ENCODE results near the gene SLN.

SLN gene

DNA sequence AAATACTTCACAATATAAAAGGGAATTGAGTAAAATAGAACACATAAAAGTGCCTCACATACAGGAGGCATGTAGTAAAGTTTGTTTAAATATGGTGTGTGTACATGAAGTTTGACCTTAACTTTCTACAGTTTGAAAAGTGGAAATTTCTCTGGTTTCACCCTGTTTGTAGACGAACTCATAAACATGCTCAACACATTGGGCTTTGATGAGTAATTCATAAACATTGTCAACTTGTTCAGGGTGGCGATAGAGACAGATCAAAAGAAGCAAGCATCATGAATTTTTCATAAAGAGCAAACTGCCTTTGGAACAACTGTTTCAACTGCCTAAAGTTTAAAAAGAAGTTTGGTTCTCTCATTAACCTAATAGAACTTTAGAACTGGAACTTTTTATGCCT, 9.1 kb downstream of the SLN start:
- DNase-seq (ENCODE audit: low spot score) = no peak
- in situ Hi-C loops (cut with MboI; ENCODE audit: low pct_unique_long_range_greater_than_20kb, low sequenced_read_pairs, unreplicated experiment) = no loop called here
- TF ChIP-seq, protein P1, sequence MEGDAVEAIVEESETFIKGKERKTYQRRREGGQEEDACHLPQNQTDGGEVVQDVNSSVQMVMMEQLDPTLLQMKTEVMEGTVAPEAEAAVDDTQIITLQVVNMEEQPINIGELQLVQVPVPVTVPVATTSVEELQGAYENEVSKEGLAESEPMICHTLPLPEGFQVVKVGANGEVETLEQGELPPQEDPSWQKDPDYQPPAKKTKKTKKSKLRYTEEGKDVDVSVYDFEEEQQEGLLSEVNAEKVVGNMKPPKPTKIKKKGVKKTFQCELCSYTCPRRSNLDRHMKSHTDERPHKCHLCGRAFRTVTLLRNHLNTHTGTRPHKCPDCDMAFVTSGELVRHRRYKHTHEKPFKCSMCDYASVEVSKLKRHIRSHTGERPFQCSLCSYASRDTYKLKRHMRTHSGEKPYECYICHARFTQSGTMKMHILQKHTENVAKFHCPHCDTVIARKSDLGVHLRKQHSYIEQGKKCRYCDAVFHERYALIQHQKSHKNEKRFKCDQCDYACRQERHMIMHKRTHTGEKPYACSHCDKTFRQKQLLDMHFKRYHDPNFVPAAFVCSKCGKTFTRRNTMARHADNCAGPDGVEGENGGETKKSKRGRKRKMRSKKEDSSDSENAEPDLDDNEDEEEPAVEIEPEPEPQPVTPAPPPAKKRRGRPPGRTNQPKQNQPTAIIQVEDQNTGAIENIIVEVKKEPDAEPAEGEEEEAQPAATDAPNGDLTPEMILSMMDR (IDR thresholded peaks at IDR 0.05; ENCODE audit: extremely low read depth, insufficient read depth, missing control alignments) = no peak

DNA sequence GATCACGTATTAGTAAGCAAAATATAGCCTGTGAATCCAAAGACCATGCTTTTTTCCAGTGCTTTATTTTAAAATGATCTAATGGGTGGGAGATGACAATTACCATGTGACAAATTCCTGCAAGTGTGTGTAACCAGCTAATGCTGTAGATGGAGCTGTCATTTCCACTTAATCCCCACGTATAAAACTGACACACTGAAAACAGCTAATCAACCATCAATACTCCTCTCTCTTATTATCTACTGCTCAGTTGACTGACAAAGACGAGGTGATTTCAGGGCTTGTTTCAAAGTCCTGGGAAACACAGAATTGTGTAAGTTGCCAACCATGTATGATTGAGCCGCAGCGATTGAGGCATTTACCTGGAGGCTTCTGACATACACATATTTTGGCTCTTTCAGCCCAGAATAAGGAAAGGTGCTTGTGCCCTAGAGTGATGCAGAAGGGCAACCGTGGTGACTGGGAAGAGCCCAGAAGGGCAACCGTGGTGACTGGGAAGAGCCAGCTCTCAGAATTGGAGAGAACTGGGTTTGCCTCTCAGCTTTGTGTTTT, 9.7 kb downstream of the SLN start:
- DNase-seq (ENCODE audit: low spot score) = no peak
- in situ Hi-C loops (cut with MboI; ENCODE audit: low pct_unique_long_range_greater_than_20kb, low sequenced_read_pairs, unreplicated experiment) = no loop called here
- TF ChIP-seq, protein P1 (IDR thresholded peaks at IDR 0.05; ENCODE audit: extremely low read depth, insufficient read depth, missing control alignments) = no peak

DNA sequence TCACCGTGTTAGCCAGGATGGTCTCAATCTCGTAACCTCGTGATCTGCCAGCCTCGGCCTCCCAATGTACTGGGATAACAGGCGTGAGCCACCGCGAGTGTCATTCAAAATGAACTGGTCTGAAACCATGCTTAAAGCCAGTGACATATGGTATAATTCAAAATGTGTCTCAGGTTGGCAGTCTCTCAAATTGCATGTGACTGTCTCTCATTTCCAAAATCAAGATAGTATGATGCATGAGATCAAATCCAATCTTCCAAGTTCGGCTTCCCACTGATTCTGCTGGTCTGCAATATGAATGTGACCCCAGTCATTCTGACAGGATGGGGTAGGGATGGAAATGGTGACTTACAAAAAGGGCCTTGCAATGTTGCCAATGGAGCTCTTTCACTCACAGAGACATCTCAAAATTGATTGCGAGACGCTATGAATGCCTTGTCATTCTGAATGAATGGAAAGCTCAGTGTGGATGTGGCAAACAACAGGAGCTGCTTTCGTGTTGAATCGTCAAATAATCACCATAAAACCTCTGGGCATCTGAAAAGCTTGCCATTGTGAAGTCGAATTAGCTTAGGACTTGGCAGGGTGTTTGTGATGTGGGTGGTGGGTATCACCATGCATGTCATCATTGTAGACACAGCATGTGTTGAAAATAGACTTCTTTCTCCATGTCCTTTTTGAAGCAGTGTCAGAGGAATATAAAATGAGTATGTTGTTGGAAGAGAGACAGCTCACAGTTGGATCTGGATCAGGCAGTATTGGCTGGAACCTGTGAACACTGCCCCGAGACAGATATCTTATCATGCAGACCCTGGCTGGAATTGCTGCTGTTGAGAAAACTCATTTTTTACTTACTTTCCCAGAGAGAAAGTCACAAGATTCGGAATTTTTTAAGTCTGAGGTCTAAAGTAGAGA, 12.2 kb downstream of the SLN start:
- TF ChIP-seq, protein P1 (IDR thresholded peaks at IDR 0.05; ENCODE audit: extremely low read depth, insufficient read depth, missing control alignments) = no peak
- DNase-seq (ENCODE audit: low spot score) = no peak
- in situ Hi-C loops (cut with MboI; ENCODE audit: low pct_unique_long_range_greater_than_20kb, low sequenced_read_pairs, unreplicated experiment) = no loop called here

DNA sequence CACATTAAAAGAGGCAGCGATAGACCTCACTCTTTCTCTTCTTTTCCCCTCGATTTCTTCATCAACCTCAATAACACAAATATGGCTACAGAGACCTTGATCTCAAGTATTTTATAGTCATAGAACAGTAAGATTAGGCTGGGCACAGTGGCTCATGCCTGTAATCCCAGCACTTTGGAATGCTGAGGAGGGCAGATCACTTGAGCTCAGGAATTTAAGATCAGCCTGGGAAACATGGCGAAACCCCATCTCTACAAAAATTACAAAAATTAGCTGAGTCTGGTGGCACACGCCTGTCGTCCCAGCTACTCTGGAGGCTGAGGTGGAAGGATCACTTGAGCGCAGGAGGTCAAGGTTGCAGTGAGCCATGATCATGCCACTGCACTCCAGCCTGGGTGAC, 14.6 kb downstream of the SLN start:
- TF ChIP-seq, protein P1 (IDR thresholded peaks at IDR 0.05; ENCODE audit: extremely low read depth, insufficient read depth, missing control alignments) = no peak
- in situ Hi-C loops (cut with MboI; ENCODE audit: low pct_unique_long_range_greater_than_20kb, low sequenced_read_pairs, unreplicated experiment) = no loop called here
- DNase-seq (ENCODE audit: low spot score) = no peak

DNA sequence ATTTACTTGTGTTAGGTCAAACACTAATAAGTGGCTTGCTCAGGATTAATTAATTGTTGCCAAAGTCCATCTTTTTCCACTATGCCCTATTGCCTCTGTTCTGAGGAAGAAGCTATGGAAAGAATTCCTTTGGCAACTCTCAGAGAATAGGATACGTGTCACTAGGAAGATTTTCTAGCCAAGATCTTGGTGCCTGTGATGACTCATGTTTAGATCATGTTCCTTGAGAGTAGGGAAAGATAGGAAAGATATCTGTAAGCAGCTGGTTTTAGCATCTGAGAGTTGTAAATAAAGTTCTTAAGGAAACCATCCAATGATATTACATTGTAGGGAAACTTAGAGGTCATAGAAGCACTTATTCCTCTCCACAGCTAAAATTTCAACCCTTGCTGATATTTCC, 15.7 kb downstream of the SLN start:
- in situ Hi-C loops (cut with MboI; ENCODE audit: low pct_unique_long_range_greater_than_20kb, low sequenced_read_pairs, unreplicated experiment) = no loop called here
- TF ChIP-seq, protein P1 (IDR thresholded peaks at IDR 0.05; ENCODE audit: extremely low read depth, insufficient read depth, missing control alignments) = no peak
- no peak for DNase-seq (ENCODE audit: low spot score)

DNA sequence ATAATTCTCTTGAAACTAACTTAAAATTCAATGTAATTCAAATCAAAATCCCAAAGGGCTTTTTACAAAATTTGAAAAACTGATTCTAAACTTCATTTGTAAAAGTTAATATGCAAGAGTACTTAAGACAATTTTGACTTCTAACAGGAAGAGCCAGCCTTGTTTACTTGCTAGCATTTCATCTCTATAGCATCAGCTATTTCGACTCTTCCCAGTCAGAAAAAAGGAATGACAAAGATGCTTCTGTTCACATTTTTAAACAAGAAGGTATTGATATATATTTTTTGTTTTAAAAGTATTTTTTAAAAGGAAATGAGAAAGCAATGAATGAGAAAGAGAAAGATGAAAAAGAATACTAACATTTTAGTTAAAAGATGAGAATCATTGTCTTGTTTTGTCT, 16.4 kb downstream of the SLN start:
- in situ Hi-C loops (cut with MboI; ENCODE audit: low pct_unique_long_range_greater_than_20kb, low sequenced_read_pairs, unreplicated experiment) = no loop called here
- TF ChIP-seq, protein P1 (IDR thresholded peaks at IDR 0.05; ENCODE audit: extremely low read depth, insufficient read depth, missing control alignments) = no peak

More for the DNA sequence above, 16.4 kb downstream of the SLN start:
- no peak for DNase-seq (ENCODE audit: low spot score)
